IMR-90 (cell line): ENCODE data around the gene NLRC5. TPM values are rescaled to one million over a fixed set of nuclear protein-coding genes. Genes with fewer than 3 reads are reported as not detected.

Experiments
- ATAC-seq: fragments of 200-7000 bp; cut with Tn5 transposase; 2 replicates; pipeline ENCODE4 v1.9.1; 2020; ENCODE audit warnings: low read depth, mild to moderate bottlenecking, moderate library complexity
- BruUV-seq: library from RNA; stranded (reverse); fragments of 400-500 nt; replicated peaks from 2 replicates; lab custom pipeline; 2021; lab: Mats Ljungman, UMichigan
- CTCF ChIA-PET: fragments of 300-600 bp; formaldehyde crosslinking; extraction: SDS; loops from one replicate; lab custom pipeline; 2021; ENCODE audit warnings: antibody characterized with exemption; lab: Yijun Ruan, JAX
- POLR2A ChIA-PET: fragments of 300-600 bp; sonication (Branson Sonifier 250); formaldehyde crosslinking; loops from one replicate; lab custom pipeline; 2022; ENCODE audit warnings: antibody characterized with exemption; ENCODE audit not compliant: unreplicated experiment; lab: Charles Lee
- DNase-seq: peaks from one replicate; pipeline ENCODE4 v3.0.0; 2013
- H2AFZ ChIP-seq: replicated peaks from 2 replicates; pipeline ENCODE3; 2013; ENCODE audit warnings: low read length, mild to moderate bottlenecking; ENCODE audit not compliant: poor library complexity
- H2AK5ac ChIP-seq: 2 replicates; pipeline ENCODE4 v1.6.1; 2013; ENCODE audit warnings: low read depth, low read length, inconsistent platforms
- H2AK9ac ChIP-seq: replicated peaks from 2 replicates; pipeline ENCODE3; 2013; ENCODE audit warnings: mild to moderate bottlenecking, low read depth, low read length, moderate library complexity; ENCODE audit not compliant: poor library complexity
- H2BK120ac ChIP-seq: 2 replicates; pipeline ENCODE4 v1.6.1; 2013; ENCODE audit warnings: low read depth, low read length, inconsistent platforms
- H2BK15ac ChIP-seq: 3 replicates; pipeline ENCODE4 v1.6.1; 2013; ENCODE audit warnings: low read depth, low read length, inconsistent platforms
- H2BK20ac ChIP-seq: 2 replicates; pipeline ENCODE4 v1.6.1; 2013; ENCODE audit warnings: low read depth, mild to moderate bottlenecking, inconsistent platforms, low read length, moderate library complexity
- H2BK5ac ChIP-seq: 2 replicates; pipeline ENCODE4 v1.6.1; 2013; ENCODE audit warnings: mild to moderate bottlenecking, low read depth, low read length, inconsistent platforms; ENCODE audit not compliant: poor library complexity, severe bottlenecking
- H3K14ac ChIP-seq: replicated peaks from 2 replicates; pipeline ENCODE4 v1.6.1; 2013; ENCODE audit warnings: low read depth, low read length, inconsistent platforms
- H3K18ac ChIP-seq: 2 replicates; pipeline ENCODE4 v1.6.1; 2013; ENCODE audit warnings: low read depth, low read length, control low read depth
- H3K23ac ChIP-seq: 2 replicates; pipeline ENCODE4 v1.6.1; 2013; ENCODE audit warnings: low read depth, low read length, inconsistent platforms
- H3K27ac ChIP-seq: 2 replicates; pipeline ENCODE4 v1.5.1; 2013; ENCODE audit warnings: mild to moderate bottlenecking, control low read depth, low read length; ENCODE audit not compliant: insufficient read depth
- H3K27me3 ChIP-seq: 2 replicates; pipeline ENCODE4 v1.6.1; 2013; ENCODE audit warnings: low read length; ENCODE audit not compliant: control insufficient read depth, insufficient read depth
- H3K36me3 ChIP-seq: 2 replicates; pipeline ENCODE4 v1.6.1; 2013; ENCODE audit warnings: low read length, mixed read lengths; ENCODE audit not compliant: control insufficient read depth, insufficient read depth
- H3K4ac ChIP-seq: 2 replicates; pipeline ENCODE4 v1.6.1; 2013; ENCODE audit warnings: low read depth, low read length, inconsistent platforms
- H3K4me1 ChIP-seq: 2 replicates; pipeline ENCODE4 v1.6.1; 2013; ENCODE audit warnings: low read length, mixed read lengths; ENCODE audit not compliant: control insufficient read depth, insufficient read depth
- H3K4me2 ChIP-seq: 2 replicates; pipeline ENCODE4 v1.6.1; 2013; ENCODE audit warnings: low read depth, mild to moderate bottlenecking, control low read depth, low read length, moderate library complexity
- H3K4me3 ChIP-seq: 2 replicates; pipeline ENCODE4 v1.5.1; 2013; ENCODE audit warnings: low read depth, mild to moderate bottlenecking, control low read depth, low read length, moderate library complexity; ENCODE audit not compliant: insufficient read depth
- H3K56ac ChIP-seq: 2 replicates; pipeline ENCODE4 v1.6.1; 2013; ENCODE audit warnings: low read length, inconsistent platforms; ENCODE audit not compliant: insufficient read depth; ENCODE audit errors: extremely low read depth
- H3K79me1 ChIP-seq, 2 experiments: 2 replicates each; pipeline ENCODE4 v1.6.1; 2013; ENCODE audit warnings: low read length in 2 of 2, inconsistent platforms in 1 of 2, low read depth in 1 of 2
- H3K9ac ChIP-seq: 2 replicates; pipeline ENCODE4 v1.6.1; 2013; ENCODE audit warnings: low read depth, low read length, control low read depth
- H3K9me1 ChIP-seq: 2 replicates; pipeline ENCODE4 v1.6.1; 2013; ENCODE audit warnings: low read length, inconsistent platforms; ENCODE audit not compliant: insufficient read depth
- H3K9me3 ChIP-seq: 2 replicates; pipeline ENCODE4 v1.6.1; 2013; ENCODE audit warnings: low read length; ENCODE audit not compliant: control insufficient read depth, insufficient read depth
- H4K20me1 ChIP-seq: 2 replicates; pipeline ENCODE4 v1.6.1; 2013; ENCODE audit warnings: low read length, inconsistent platforms; ENCODE audit not compliant: insufficient read depth
- H4K5ac ChIP-seq: 2 replicates; pipeline ENCODE4 v1.6.1; 2013; ENCODE audit warnings: mild to moderate bottlenecking, low read depth, low read length, control low read depth
- H4K8ac ChIP-seq, 2 experiments: 2 replicates each; pipeline ENCODE4 v1.6.1; 2013; ENCODE audit warnings: low read depth in 2 of 2, low read length in 2 of 2, control low read depth in 1 of 2, inconsistent platforms in 1 of 2
- H4K91ac ChIP-seq: 2 replicates; pipeline ENCODE4 v1.6.1; 2013; ENCODE audit warnings: low read depth, low read length, inconsistent platforms; ENCODE audit not compliant: insufficient read depth
- BHLHE40 ChIP-seq: fragments of 150-350 bp; IDR thresholded peaks from 2 replicates; pipeline ENCODE4 v1.6.1; 2016; ENCODE audit warnings: mild to moderate bottlenecking, low read depth, low read length
- CEBPB ChIP-seq: IDR thresholded peaks from 2 replicates; pipeline ENCODE4 v1.6.1; 2012; ENCODE audit warnings: low read depth, low read length, improper control_type of control experiment
- CHD1 ChIP-seq: IDR thresholded peaks from 2 replicates; pipeline ENCODE4 v1.6.1; 2012; ENCODE audit warnings: low read depth, low read length, improper control_type of control experiment
- ELK1 ChIP-seq: fragments of 150-350 bp; IDR thresholded peaks from 2 replicates; pipeline ENCODE4 v1.6.1; 2016; ENCODE audit warnings: low read depth, mild to moderate bottlenecking, low read length, moderate library complexity, borderline replicate concordance
- FOS ChIP-seq: fragments of 150-350 bp; IDR thresholded peaks from 2 replicates; pipeline ENCODE4 v1.6.1; 2016; ENCODE audit warnings: low read depth, low read length
- MAFK ChIP-seq: IDR thresholded peaks from 2 replicates; pipeline ENCODE4 v1.6.1; 2012; ENCODE audit warnings: low read depth, low read length, improper control_type of control experiment
- MAZ ChIP-seq: IDR thresholded peaks from 2 replicates; pipeline ENCODE4 v1.6.1; 2012; ENCODE audit warnings: low read depth, mild to moderate bottlenecking, low read length, improper control_type of control experiment, moderate library complexity, borderline replicate concordance
- MXI1 ChIP-seq: IDR thresholded peaks from 2 replicates; pipeline ENCODE4 v1.6.1; 2012; ENCODE audit warnings: low read depth, mild to moderate bottlenecking, low read length, moderate library complexity, borderline replicate concordance
- RCOR1 ChIP-seq: IDR thresholded peaks from 2 replicates; pipeline ENCODE4 v1.6.1; 2012; ENCODE audit warnings: mild to moderate bottlenecking, low read length, improper control_type of control experiment; ENCODE audit not compliant: insufficient replicate concordance
- RFX5 ChIP-seq: IDR thresholded peaks from 2 replicates; pipeline ENCODE4 v1.8.0; 2012; ENCODE audit warnings: low read depth, mild to moderate bottlenecking, low read length, moderate library complexity
- USF2 ChIP-seq: fragments of 150-350 bp; IDR thresholded peaks from 2 replicates; pipeline ENCODE4 v1.6.1; 2017; ENCODE audit warnings: mild to moderate bottlenecking, antibody characterized with exemption, low read length, low read depth
- WGBS, 2 experiments: methylation state at CpG; one replicate each; pipeline versions ENCODE4 v1.1.5 to v1.1.7; 2013; ENCODE audit warnings: missing lambda C conversion rate in 2 of 2; ENCODE audit not compliant: insufficient read length in 1 of 2; ENCODE audit errors: extremely low coverage in 2 of 2; 5-methylcytosine and 5-hydroxymethylcytosine counted together
- dilution Hi-C: fragments of 300-500 bp; cut with HindIII; formaldehyde crosslinking; loops from one replicate; pipeline ENCODE4 v1.14.3; 2018; ENCODE audit warnings: low sequenced_read_pairs; ENCODE audit not compliant: unreplicated experiment
- in situ Hi-C: fragments of 300-500 bp; cut with MboI; formaldehyde crosslinking; loops from 3 replicates; pipeline ENCODE4 v1.14.3; 2019; ENCODE audit warnings: low sequenced_read_pairs, inconsistent platforms, mixed read lengths
- intact Hi-C: fragments of 100-400 bp; cut with micrococcal nuclease; formaldehyde crosslinking; loops from 2 replicates; pipeline ENCODE4 v1.10.0; 2022
- polyA plus RNA-seq, 3 experiments: library from polyadenylated mRNA; depleted of rRNA; stranded (reverse); fragments of >200 nt; gene quantifications; 2 replicates each; pipeline ENCODE4 v1.2.3, GENCODE V29; 2012; ENCODE audit warnings: low replicate concordance in 1 of 3
- total RNA-seq: library from RNA; depleted of rRNA; stranded (reverse); fragments of >200 nt; gene quantifications from 2 replicates; pipeline ENCODE4 v1.2.3, GENCODE V29; 2012

Gene NLRC5
- total and polyA plus RNA-seq, 2 of the 4 experiments (the other 2 are of a cell fraction), result 9.1 to 14.9 TPM

DNA sequence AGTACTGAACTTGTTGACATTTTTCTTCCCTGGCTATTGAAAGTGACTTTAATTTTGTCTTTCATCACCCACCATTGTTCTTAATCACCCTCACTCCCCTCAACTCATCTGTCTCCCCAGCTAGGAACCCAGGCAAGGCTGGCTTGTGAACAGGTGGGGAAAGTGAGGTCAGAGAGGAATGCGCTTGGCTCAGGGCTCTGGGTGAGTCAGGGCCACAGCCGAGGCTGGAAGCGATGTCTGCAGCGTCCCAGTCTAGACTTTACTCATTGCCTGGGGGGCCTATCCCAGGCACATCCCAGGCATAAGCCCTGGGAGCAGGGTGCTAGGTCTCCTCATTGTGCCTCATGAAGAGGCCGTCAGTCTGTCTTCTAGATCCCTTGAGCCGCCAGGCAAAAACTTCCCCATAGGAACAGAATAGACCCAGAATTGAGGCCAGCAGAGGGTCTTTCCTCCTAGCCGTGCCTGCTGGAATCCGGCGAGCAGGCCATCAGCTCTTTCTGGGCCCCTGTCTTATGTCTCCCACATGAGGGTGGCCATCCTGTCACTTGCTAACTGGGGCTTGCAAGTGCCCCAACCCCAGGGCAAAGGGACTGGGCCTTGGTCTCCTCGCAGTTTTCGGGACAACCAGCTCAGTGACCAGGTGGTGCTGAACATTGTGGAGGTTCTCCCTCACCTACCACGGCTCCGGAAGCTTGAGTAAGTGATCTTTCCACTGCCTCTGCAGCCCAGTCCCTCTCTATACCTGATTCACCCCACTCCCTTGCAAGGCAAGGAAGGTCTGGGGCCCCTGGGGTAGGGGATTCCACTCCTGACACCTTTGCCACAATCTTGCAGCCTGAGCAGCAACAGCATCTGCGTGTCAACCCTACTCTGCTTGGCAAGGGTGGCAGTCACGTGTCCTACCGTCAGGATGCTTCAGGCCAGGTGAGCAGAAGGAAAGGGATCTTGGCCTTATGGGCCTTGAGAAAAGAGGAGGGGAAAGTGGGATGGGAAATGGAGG is 40.1 kb downstream of the NLRC5 start:
- peak; percentile 54 for ATAC-seq

More for the DNA sequence above, 40.1 kb downstream of the NLRC5 start:
- peak overlapping the region; percentile 70 for H2AK9ac ChIP-seq
- no peak overlapping the region for H3K4me3 ChIP-seq
- no TSS peak for BruUV-seq
- intact Hi-C loops (no loop called here), dilution Hi-C loops (no loop called here), in situ Hi-C loops (no loop called here)
- DNase-seq, result peak; percentile 77
- H2BK120ac ChIP-seq, result no peak overlapping the region
- no peak overlapping the region for H3K14ac ChIP-seq
- no peak overlapping the region for H3K18ac ChIP-seq
- no peaks in the 10 kb centered on the region for H3K79me1 ChIP-seq
- no peak overlapping the region for H3K4ac ChIP-seq
- H3K27ac ChIP-seq, result no peak overlapping the region
- H3K36me3 ChIP-seq, result peaks cover 11% of the 10 kb centered on the region; the same call in 1 of the 2 replicates
- no peak overlapping the region for H4K91ac ChIP-seq
- no peak overlapping the region for H3K56ac ChIP-seq
- H4K8ac ChIP-seq, result no peak overlapping the region
- no peaks in the 10 kb centered on the region for H3K27me3 ChIP-seq
- CTCF ChIA-PET, result interaction anchor here (0.6 to 1.1 kb wide), 2 partner anchors 9 to 53 kb away, joined by 3 to 4 read pairs; no protein-coding TSS in a partner anchor
- H3K4me1 ChIP-seq, result 0 out of 2 replicates have a peak, but pooled peaks cover 2% of the 10 kb centered on the region
- no peak overlapping the region for H2BK20ac ChIP-seq
- H3K9ac ChIP-seq, result no peak overlapping the region
- H2BK15ac ChIP-seq, result no peak overlapping the region
- H3K9me1 ChIP-seq, result peaks cover 21% of the 10 kb centered on the region
- peaks cover 4% of the 10 kb centered on the region; the same call in 1 of the 2 replicates for H4K20me1 ChIP-seq
- no peak overlapping the region for H2AFZ ChIP-seq
- TF ChIP-seq CEBPB (no peak), MXI1 (no peak), RFX5 (no peak), MAFK (0 out of 2 replicates have a peak, but pooled peaks have one; percentile 20), RCOR1 (peak; percentile 81), BHLHE40 (no peak), MAZ (peak; percentile 45; the same call in 1 of the 2 replicates), CHD1 (no peak), FOS (peak; percentile 76), USF2 (no peak), ELK1 (no peak)
- 0 out of 2 replicates have a peak overlapping the region, but pooled peaks have one; percentile 31 for H2AK5ac ChIP-seq
- H3K4me2 ChIP-seq, result no peak overlapping the region
- no peak overlapping the region for H4K5ac ChIP-seq
- H3K9me3 ChIP-seq, result no peaks in the 10 kb centered on the region
- H2BK5ac ChIP-seq, result no peak overlapping the region
- H3K23ac ChIP-seq, result no peak overlapping the region
- WGBS, 2 experiments, result 100% methylated on average over 1 of the region's 16 CpGs; no CpG with 5 or more reads in 1 of the 2 experiments
- POLR2A ChIA-PET, result no interaction called here
